K562 (cell line): ENCODE data around the gene NPDC1. TPM values are rescaled to one million over a fixed set of nuclear protein-coding genes. Genes with fewer than 3 reads are reported as not detected.

Source experiments
- ATAC-seq: fragments of 200-7000 bp; cut with Tn5 transposase; 3 replicates; pipeline ENCODE4 v1.9.1; 2020; ENCODE audit warnings: moderate library complexity
- BruUV-seq: library from RNA; stranded (reverse); fragments of 400-500 nt; replicated peaks from 2 replicates; lab custom pipeline; 2021; lab: Mats Ljungman, UMichigan
- CTCF ChIA-PET: fragments of 300-600 bp; formaldehyde crosslinking; extraction: SDS; loops from one replicate; lab custom pipeline; 2021; ENCODE audit warnings: low intra/inter-chr PET ratio; lab: Yijun Ruan, JAX
- POLR2A ChIA-PET: fragments of 300-600, 350-650 bp; sonication (Branson Sonifier 250); formaldehyde crosslinking; extraction: SDS; loops from one replicate; lab custom pipeline; 2021; ENCODE audit warnings: antibody characterized with exemption, inconsistent platforms; lab: Yijun Ruan, JAX
- DNase-seq, 4 experiments: peaks; one replicate each; pipeline versions ENCODE4 v3.0.0 to v3.0.0-alpha.2; 2011 to 2018; ENCODE audit warnings: low spot score in 3 of 4, mixed read lengths in 3 of 4; ENCODE audit errors: extremely low read depth in 1 of 4
- FAIRE-seq: peaks from 2 replicates; lab custom pipeline; 2011; peaks lifted over from hg19 to GRCh38; lab: Jason Lieb, UNC
- H2AFZ ChIP-seq: 2 replicates; pipeline ENCODE4 v1.6.0; 2011; ENCODE audit warnings: low read depth, low read length, control low read depth, inconsistent platforms
- H3K27ac ChIP-seq: fragments of 200-600 bp; 3 replicates; pipeline ENCODE4 v1.8.0; 2011; ENCODE audit warnings: low read depth, mild to moderate bottlenecking, control low read depth, inconsistent platforms, low read length, moderate library complexity, mixed read lengths; ENCODE audit errors: extremely low read depth
- H3K27me3 ChIP-seq, 2 experiments: fragments of 300-600 bp in 1 of 2; 2 replicates in 1 of 2; 3 replicates in 1 of 2; pipeline versions ENCODE4 v1.6.0 to v1.8.0; 2011; ENCODE audit warnings: inconsistent platforms in 2 of 2, low read length in 2 of 2, mild to moderate bottlenecking in 1 of 2, mixed read lengths in 1 of 2, moderate library complexity in 1 of 2; ENCODE audit not compliant: control insufficient read depth in 2 of 2, insufficient read depth in 2 of 2
- H3K36me3 ChIP-seq: fragments of 300-600 bp; 3 replicates; pipeline ENCODE4 v1.8.0; 2011; ENCODE audit warnings: mild to moderate bottlenecking, low read length, inconsistent platforms; ENCODE audit not compliant: control insufficient read depth, insufficient read depth
- H3K4me1 ChIP-seq, 2 experiments: fragments of 200-600 bp in 1 of 2; replicated peaks in 1 of 2; 2 replicates in 1 of 2; 3 replicates in 1 of 2; pipeline versions ENCODE4 v1.5.1 to v1.8.0; 2011; ENCODE audit warnings: inconsistent platforms in 2 of 2, low read length in 2 of 2, mild to moderate bottlenecking in 1 of 2, mixed read lengths in 1 of 2, moderate library complexity in 1 of 2; ENCODE audit not compliant: control insufficient read depth in 2 of 2, insufficient read depth in 2 of 2
- H3K4me2 ChIP-seq: 2 replicates; pipeline ENCODE4 v1.6.1; 2011; ENCODE audit warnings: low read length, control low read depth, inconsistent platforms, mixed read lengths; ENCODE audit not compliant: insufficient read depth
- H3K4me3 ChIP-seq: fragments of 200-600 bp; sonication (generic), shearing (Covaris generic); 2 replicates; pipeline ENCODE4 v1.5.1; 2016; ENCODE audit warnings: control low read depth, inconsistent platforms
- H3K79me2 ChIP-seq: fragments of 200-600 bp; 3 replicates; pipeline ENCODE4 v1.8.0; 2011; ENCODE audit warnings: low read length, inconsistent platforms; ENCODE audit not compliant: control insufficient read depth, insufficient read depth
- H3K9ac ChIP-seq, 2 experiments: 2 replicates each; pipeline versions ENCODE4 v1.6.0 to v1.6.1; 2011; ENCODE audit warnings: low read depth in 2 of 2, low read length in 2 of 2, control low read depth in 1 of 2, inconsistent platforms in 1 of 2, mild to moderate bottlenecking in 1 of 2, mixed read lengths in 1 of 2; ENCODE audit not compliant: insufficient read depth in 1 of 2
- H3K9me1 ChIP-seq: one replicate; pipeline ENCODE4 v1.6.0; 2011; ENCODE audit warnings: inconsistent platforms, mild to moderate bottlenecking, low read length, moderate library complexity; ENCODE audit not compliant: control insufficient read depth, insufficient read depth
- H3K9me3 ChIP-seq: replicated peaks from 2 replicates; pipeline ENCODE4 v1.5.1; 2011; ENCODE audit warnings: low read depth, low read length, inconsistent platforms; ENCODE audit not compliant: control insufficient read depth, insufficient read depth
- H4K20me1 ChIP-seq: replicated peaks from 2 replicates; pipeline ENCODE4 v1.6.1; 2011; ENCODE audit warnings: low read length, inconsistent platforms, mixed read lengths; ENCODE audit not compliant: control insufficient read depth, insufficient read depth
- ATF7 ChIP-seq: fragments of 450-650 bp; IDR thresholded peaks from 2 replicates; pipeline ENCODE4 v1.7.1; 2014; ENCODE audit warnings: mild to moderate bottlenecking, moderate library complexity
- BDP1 ChIP-seq: IDR thresholded peaks from 3 replicates; pipeline ENCODE4 v1.6.1; 2011; ENCODE audit not compliant: insufficient read length, insufficient read depth
- EGR1 ChIP-seq: fragments of 450-650 bp; conservative IDR thresholded peaks from 2 replicates; pipeline ENCODE4 v1.6.1; 2017; ENCODE audit warnings: mild to moderate bottlenecking
- HNRNPL ChIP-seq: fragments of 200-400 bp; formaldehyde crosslinking; IDR thresholded peaks from 2 replicates; pipeline ENCODE4 v1.6.1; 2017; ENCODE audit warnings: low read depth, mild to moderate bottlenecking, low read length
- MAZ ChIP-seq, 2 experiments: fragments of 450-650 bp in 1 of 2; sonication (generic) in 1 of 2; formaldehyde crosslinking; IDR thresholded peaks in 1 of 2; conservative IDR thresholded peaks in 1 of 2; 2 replicates each; pipeline versions ENCODE4 v1.4.0 to v1.5.0; 2020; ENCODE audit warnings: mild to moderate bottlenecking in 1 of 2, missing genetic modification reagents in 1 of 2
- MXI1 ChIP-seq: IDR thresholded peaks from 2 replicates; pipeline ENCODE4 v1.6.1; 2011; ENCODE audit warnings: low read depth, mild to moderate bottlenecking, improper control_type of control experiment, low read length
- SREBF2 ChIP-seq: sonication (generic); formaldehyde crosslinking; IDR thresholded peaks from 2 replicates; pipeline ENCODE4 v1.4.0; 2020; ENCODE audit warnings: mild to moderate bottlenecking, missing genetic modification reagents
- ZFX ChIP-seq: sonication (generic); formaldehyde crosslinking; IDR thresholded peaks from 2 replicates; pipeline ENCODE4 v1.8.0; 2022; ENCODE audit warnings: mild to moderate bottlenecking, missing genetic modification reagents, moderate library complexity
- ZNF444 ChIP-seq: fragments of 250-450 bp; sonication (Bioruptor Pico); IDR thresholded peaks from 2 replicates; pipeline ENCODE4 v1.4.0; 2020; ENCODE audit warnings: mild to moderate bottlenecking, moderate library complexity
- whole genome bisulfite sequencing: fragments of 100-300 bp; shearing (Covaris generic); methylation state at CpG from one replicate; pipeline ENCODE4 v1.1.6; 2016; ENCODE audit warnings: low coverage, mixed read lengths; ENCODE audit not compliant: insufficient coverage; ENCODE audit errors: missing lambda C conversion rate; 5-methylcytosine and 5-hydroxymethylcytosine counted together
- in situ Hi-C: fragments of 300-500 bp; cut with MboI; formaldehyde crosslinking; loops from 4 replicates; pipeline ENCODE4 v1.15.0; 2018; ENCODE audit warnings: inconsistent platforms, mixed read lengths
- intact Hi-C: fragments of 100-400 bp; cut with micrococcal nuclease; formaldehyde crosslinking; loops from 2 replicates; pipeline ENCODE4 v1.14.2; 2022
- polyA plus RNA-seq, 8 experiments: library from polyadenylated mRNA; depleted of rRNA in 4 of 8; stranded (reverse) in 5 of 8; unstranded in 3 of 8; fragments of >200 nt; fragmentation: Nextera tagmentation in 2 of 8; fragmentation: Illumina TruSeq in 1 of 8; extraction: Ambion mirVana in 2 of 8; extraction: Trizol in 1 of 8; gene quantifications; 2 replicates each; pipeline versions ENCODE4 v1.2.1 to v1.2.3, GENCODE V29; 2011 to 2014; ENCODE audit warnings: inconsistent platforms in 1 of 8, missing spikeins in 1 of 8
- total RNA-seq, 7 experiments: library from RNA; depleted of rRNA in 6 of 7; stranded (reverse); fragments of >200 nt in 6 of 7; fragmentation: Illumina TruSeq in 2 of 7; extraction: Trizol in 2 of 7; gene quantifications; 2 replicates each; pipeline versions ENCODE4 v1.2.1 to v1.2.3, GENCODE V29; 2011 to 2021; ENCODE audit warnings: low replicate concordance in 1 of 7
- TF ChIP-seq, protein P1 (sequence below): fragments of 450-650 bp; formaldehyde crosslinking; IDR thresholded peaks from 2 replicates; pipeline ENCODE4 v1.4.0; 2022; ENCODE audit warnings: missing genetic modification characterization

Gene NPDC1
- total and polyA plus RNA-seq, 9 of the 15 experiments (the other 6 are each of a cell fraction or from before 2014, with no cell fraction given): 0.06 to 2.1 (median 0.53) TPM; not detected in 3

DNA sequence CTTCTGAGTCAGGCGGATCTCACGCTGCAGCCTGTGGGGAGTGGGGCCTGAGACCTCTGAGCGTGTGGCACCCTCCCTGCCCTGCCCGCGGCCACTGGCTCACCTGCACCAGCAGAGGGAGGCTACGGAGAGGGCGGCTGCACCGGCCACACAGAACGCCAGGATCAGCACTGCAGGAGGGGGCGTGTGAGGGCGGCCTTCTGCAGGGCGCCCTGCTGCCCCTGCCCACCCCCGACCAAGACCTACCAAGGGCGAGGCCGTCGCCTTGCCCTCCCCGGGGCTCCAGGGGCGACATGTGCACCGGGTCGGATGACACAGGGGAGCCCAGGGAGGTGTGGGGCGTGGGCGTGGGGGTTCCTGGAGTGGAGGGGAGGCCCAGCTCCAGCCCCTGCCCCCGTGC lies 5.4 kb downstream of the NPDC1 start:
- TF ChIP-seq HNRNPL (peak; percentile 69; the same call in 1 of the 2 replicates), ZFX (CRISPR knock-in tag) (no peak), ATF7 (no peak), MXI1 (no peak), MAZ (CRISPR knock-in tag; conservative IDR thresholded peaks at IDR 0.05 in 1 of 2, IDR thresholded peaks at IDR 0.05 in 1 of 2) (no peak), ZNF444 (CRISPR knock-in tag) (no peak), SREBF2 (CRISPR knock-in tag) (no peak), BDP1 (no peak), EGR1 (peak; percentile 72)
- TF ChIP-seq, protein P1, sequence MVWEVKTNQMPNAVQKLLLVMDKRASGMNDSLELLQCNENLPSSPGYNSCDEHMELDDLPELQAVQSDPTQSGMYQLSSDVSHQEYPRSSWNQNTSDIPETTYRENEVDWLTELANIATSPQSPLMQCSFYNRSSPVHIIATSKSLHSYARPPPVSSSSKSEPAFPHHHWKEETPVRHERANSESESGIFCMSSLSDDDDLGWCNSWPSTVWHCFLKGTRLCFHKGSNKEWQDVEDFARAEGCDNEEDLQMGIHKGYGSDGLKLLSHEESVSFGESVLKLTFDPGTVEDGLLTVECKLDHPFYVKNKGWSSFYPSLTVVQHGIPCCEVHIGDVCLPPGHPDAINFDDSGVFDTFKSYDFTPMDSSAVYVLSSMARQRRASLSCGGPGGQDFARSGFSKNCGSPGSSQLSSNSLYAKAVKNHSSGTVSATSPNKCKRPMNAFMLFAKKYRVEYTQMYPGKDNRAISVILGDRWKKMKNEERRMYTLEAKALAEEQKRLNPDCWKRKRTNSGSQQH (CRISPR knock-in tag): no peak
- TF ChIP-seq, all 486 proteins: peak for 2
- in situ Hi-C loops (no loop called here), intact Hi-C loops (no loop called here)
- peaks cover 12% of the 10 kb centered on the region; the same call in 1 of the 2 replicates for H4K20me1 ChIP-seq
- no peaks in the 10 kb centered on the region for H3K9me3 ChIP-seq
- no peaks in the 10 kb centered on the region for H3K36me3 ChIP-seq
- no peaks in the 10 kb centered on the region for H3K79me2 ChIP-seq
- H3K27me3 ChIP-seq: peaks cover 7 to 45% of the 10 kb centered on the region in 2 experiments; a peak in 4 of 5 replicates
- WGBS: 21% methylated on average over 20 of the region's 23 CpGs
- H3K4me2 ChIP-seq: no peak overlapping the region
- CTCF ChIA-PET: no interaction called here
- DNase-seq (peak in 1 of 4 experiments; percentile 25), FAIRE-seq (no peak), ATAC-seq (no peak; the same call in 2 of the 3 replicates)
- no peak overlapping the region for H3K4me3 ChIP-seq
- H3K9ac ChIP-seq: peak overlapping the region in 1 of 2 experiments; percentile 35; a peak in 2 of 4 replicates
- POLR2A ChIA-PET: interaction anchor here (0.6 kb wide), 1 partner anchor 46 kb away, joined by 3 read pairs; the partner anchor contains the start of gene MAN1B1
- H3K27ac ChIP-seq: no peak overlapping the region
- H2AFZ ChIP-seq: no peak overlapping the region
- peaks cover 0 to 76% of the 10 kb centered on the region in 2 experiments; a peak in 4 of 5 replicates for H3K4me1 ChIP-seq
- no TSS peak for BruUV-seq
- no peaks in the 10 kb centered on the region for H3K9me1 ChIP-seq
